Activated CD4-positive, alpha-beta T cell treated with anti-CD3 and anti-CD28 coated beads for 24 hours (primary cell): ENCODE measurements around the gene FRMD4A.

ENCODE experiments used
- DNase-seq, 2 donors: peaks; one replicate each; pipeline ENCODE4 v3.0.0-alpha.2; 2020; ENCODE audit warnings: low read depth in 2 of 2

FRMD4A gene

GRCh38 chr10:14017467-14017866 lies 313.3 kb downstream of the FRMD4A start:
- DNase-seq = no peak

GRCh38 chr10:14016931-14017333 lies 313.8 kb downstream of the FRMD4A start:
- DNase-seq = no peak

- DNase-seq = no peak
These were observed 314.6 kb downstream of the FRMD4A start for GRCh38 chr10:14016011-14016536.

GRCh38 chr10:14014423-14014822 lies 316.3 kb downstream of the FRMD4A start:
- DNase-seq = no peak

- no peak for DNase-seq
These were observed 319.8 kb downstream of the FRMD4A start for GRCh38 chr10:14010769-14011574.

- DNase-seq = no peak
These were observed 320.6 kb downstream of the FRMD4A start for GRCh38 chr10:14010101-14010558.

GRCh38 chr10:14009371-14010100 lies 321.2 kb downstream of the FRMD4A start:
- DNase-seq = peak; percentile 47 to 49

GRCh38 chr10:14008740-14009080 lies 322.0 kb downstream of the FRMD4A start:
- no peak for DNase-seq

- no peak for DNase-seq
These were observed 326.2 kb downstream of the FRMD4A start for GRCh38 chr10:14004536-14004935.

GRCh38 chr10:14003517-14004184 lies 327.1 kb downstream of the FRMD4A start:
- no peak for DNase-seq

GRCh38 chr10:14001298-14002040 lies 329.3 kb downstream of the FRMD4A start:
- no peak for DNase-seq

- no peak for DNase-seq
These were observed 332.4 kb downstream of the FRMD4A start for GRCh38 chr10:13998163-13998835.

- no peak for DNase-seq
These were observed 333.1 kb downstream of the FRMD4A start for GRCh38 chr10:13997650-13998049.

GRCh38 chr10:13994932-13995331 lies 335.8 kb downstream of the FRMD4A start:
- no peak for DNase-seq

GRCh38 chr10:13993673-13994089 lies 337.0 kb downstream of the FRMD4A start:
- no peak for DNase-seq

- DNase-seq = no peak
These were observed 337.6 kb downstream of the FRMD4A start for GRCh38 chr10:13993169-13993568.

- DNase-seq = no peak
These were observed 339.4 kb downstream of the FRMD4A start for GRCh38 chr10:13991353-13991752.

- DNase-seq = no peak
These were observed 339.8 kb downstream of the FRMD4A start for GRCh38 chr10:13990946-13991345.

- no peak for DNase-seq
These were observed 340.3 kb downstream of the FRMD4A start for GRCh38 chr10:13990392-13990805.

- DNase-seq = no peak
These were observed 341.1 kb downstream of the FRMD4A start for GRCh38 chr10:13989616-13990015.

GRCh38 chr10:13987446-13987845 lies 343.3 kb downstream of the FRMD4A start:
- no peak for DNase-seq
